ENCODE data around the gene PNMA1. TPM values are rescaled to one million over a fixed set of nuclear protein-coding genes. Genes with fewer than 3 reads are reported as not detected.

The PNMA1 gene
- total RNA-seq, 1 experiment from 2014 or later, result 16.7 TPM

GRCh38 chr14:73736842-73737241, 22.7 kb upstream of the PNMA1 start:
- H3K4me1 ChIP-seq (replicated peaks), result peaks cover 8% of the 10 kb centered on the region
- no peaks in the 10 kb centered on the region for H3K9me3 ChIP-seq (replicated peaks)
- H3K27ac ChIP-seq, result no peak overlapping the region
- no peak overlapping the region for H3K4me3 ChIP-seq
- no peaks in the 10 kb centered on the region for H3K27me3 ChIP-seq (replicated peaks)
- no peak for DNase-seq (ENCODE audit: low read depth in 1 of 2, low spot score in 2 of 2)
- H3K36me3 ChIP-seq, result peaks cover 61% of the 10 kb centered on the region

- H3K27ac ChIP-seq, result no peak overlapping the region
- peaks cover 74% of the 10 kb centered on the region for H3K36me3 ChIP-seq
- H3K4me1 ChIP-seq (replicated peaks), result peaks cover 8% of the 10 kb centered on the region; the same call in 1 of the 2 replicates
- no peak overlapping the region for H3K4me3 ChIP-seq
- H3K27me3 ChIP-seq (replicated peaks), result no peaks in the 10 kb centered on the region
- no peak for DNase-seq (ENCODE audit: low read depth in 1 of 2, low spot score in 2 of 2)
- H3K9me3 ChIP-seq (replicated peaks), result no peaks in the 10 kb centered on the region
Measured at GRCh38 chr14:73732006-73732405, 17.8 kb upstream of the PNMA1 start.

GRCh38 chr14:73731111-73731510, 16.9 kb upstream of the PNMA1 start:
- no peaks in the 10 kb centered on the region for H3K9me3 ChIP-seq (replicated peaks)
- no peak overlapping the region for H3K27ac ChIP-seq
- no peak overlapping the region for H3K4me3 ChIP-seq
- peaks cover 80% of the 10 kb centered on the region for H3K36me3 ChIP-seq
- no peak for DNase-seq (ENCODE audit: low read depth in 1 of 2, low spot score in 2 of 2)
- peaks cover 8% of the 10 kb centered on the region; the same call in 1 of the 2 replicates for H3K4me1 ChIP-seq (replicated peaks)
- H3K27me3 ChIP-seq (replicated peaks), result no peaks in the 10 kb centered on the region

GRCh38 chr14:73729556-73730265, 15.5 kb upstream of the PNMA1 start:
- Histone ChIP-seq H3K4me3 (no peak overlapping the region), H3K27me3 (replicated peaks) (no peaks in the 10 kb centered on the region), H3K4me1 (replicated peaks) (peaks cover 8% of the 10 kb centered on the region; the same call in 1 of the 2 replicates), H3K9me3 (replicated peaks) (no peaks in the 10 kb centered on the region), H3K36me3 (peaks cover 83% of the 10 kb centered on the region), H3K27ac (no peak overlapping the region)
- no peak for DNase-seq (ENCODE audit: low read depth in 1 of 2, low spot score in 2 of 2)

- peak; percentile 66 to 79 for DNase-seq (ENCODE audit: low read depth in 1 of 2, low spot score in 2 of 2)
- Histone ChIP-seq H3K36me3 (peaks cover 83% of the 10 kb centered on the region), H3K4me3 (no peak overlapping the region), H3K9me3 (replicated peaks) (no peaks in the 10 kb centered on the region), H3K27me3 (replicated peaks) (no peaks in the 10 kb centered on the region), H3K27ac (no peak overlapping the region), H3K4me1 (replicated peaks) (peaks cover 8% of the 10 kb centered on the region; the same call in 1 of the 2 replicates)
Measured at GRCh38 chr14:73728717-73729330, 14.6 kb upstream of the PNMA1 start.

GRCh38 chr14:73727166-73727565, 13.0 kb upstream of the PNMA1 start:
- no peaks in the 10 kb centered on the region for H3K27me3 ChIP-seq (replicated peaks)
- peaks cover 8% of the 10 kb centered on the region; the same call in 1 of the 2 replicates for H3K4me1 ChIP-seq (replicated peaks)
- H3K9me3 ChIP-seq (replicated peaks), result no peaks in the 10 kb centered on the region
- H3K4me3 ChIP-seq, result no peak overlapping the region
- no peak overlapping the region for H3K27ac ChIP-seq
- DNase-seq (ENCODE audit: low read depth in 1 of 2, low spot score in 2 of 2), result no peak
- H3K36me3 ChIP-seq, result peaks cover 95% of the 10 kb centered on the region

GRCh38 chr14:73726025-73726961, 12.1 kb upstream of the PNMA1 start:
- H3K4me3 ChIP-seq, result no peak overlapping the region
- H3K4me1 ChIP-seq (replicated peaks), result peaks cover 8% of the 10 kb centered on the region; the same call in 1 of the 2 replicates
- DNase-seq (ENCODE audit: low read depth in 1 of 2, low spot score in 2 of 2), result no peak
- no peak overlapping the region for H3K27ac ChIP-seq
- peaks cover 96% of the 10 kb centered on the region for H3K36me3 ChIP-seq
- H3K27me3 ChIP-seq (replicated peaks), result no peaks in the 10 kb centered on the region
- no peaks in the 10 kb centered on the region for H3K9me3 ChIP-seq (replicated peaks)

- peaks cover 96% of the 10 kb centered on the region for H3K36me3 ChIP-seq
Measured at GRCh38 chr14:73725116-73726024, 11.2 kb upstream of the PNMA1 start.

GRCh38 chr14:73724696-73725095, 10.5 kb upstream of the PNMA1 start:
- Histone ChIP-seq H3K4me3 (no peak overlapping the region), H3K36me3 (peaks cover 94% of the 10 kb centered on the region), H3K4me1 (replicated peaks) (peaks cover 8% of the 10 kb centered on the region; the same call in 1 of the 2 replicates), H3K27me3 (replicated peaks) (no peaks in the 10 kb centered on the region), H3K27ac (no peak overlapping the region), H3K9me3 (replicated peaks) (no peaks in the 10 kb centered on the region)
- DNase-seq (ENCODE audit: low read depth in 1 of 2, low spot score in 2 of 2), result no peak

More at GRCh38 chr14:73725116-73726024, 11.2 kb upstream of the PNMA1 start:
- Histone ChIP-seq H3K9me3 (replicated peaks) (no peaks in the 10 kb centered on the region), H3K4me1 (replicated peaks) (peaks cover 8% of the 10 kb centered on the region; the same call in 1 of the 2 replicates), H3K27me3 (replicated peaks) (no peaks in the 10 kb centered on the region), H3K4me3 (no peak overlapping the region), H3K27ac (no peak overlapping the region)
- no peak for DNase-seq (ENCODE audit: low read depth in 1 of 2, low spot score in 2 of 2)

- H3K27ac ChIP-seq, result no peak overlapping the region
- no peak for DNase-seq (ENCODE audit: low read depth in 1 of 2, low spot score in 2 of 2)
- no peaks in the 10 kb centered on the region for H3K9me3 ChIP-seq (replicated peaks)
- no peak overlapping the region for H3K4me3 ChIP-seq
- H3K27me3 ChIP-seq (replicated peaks), result no peaks in the 10 kb centered on the region
- peaks cover 7% of the 10 kb centered on the region; the same call in 1 of the 2 replicates for H3K4me1 ChIP-seq (replicated peaks)
- peaks cover 92% of the 10 kb centered on the region for H3K36me3 ChIP-seq
Measured at GRCh38 chr14:73723797-73724661, 9.8 kb upstream of the PNMA1 start.

GRCh38 chr14:73723406-73723796, 9.2 kb upstream of the PNMA1 start:
- no peak overlapping the region for H3K27ac ChIP-seq
- H3K4me3 ChIP-seq, result no peak overlapping the region
- peaks cover 1% of the 10 kb centered on the region; the same call in 1 of the 2 replicates for H3K4me1 ChIP-seq (replicated peaks)
- H3K9me3 ChIP-seq (replicated peaks), result no peaks in the 10 kb centered on the region
- H3K36me3 ChIP-seq, result peaks cover 91% of the 10 kb centered on the region
- no peaks in the 10 kb centered on the region for H3K27me3 ChIP-seq (replicated peaks)
- DNase-seq (ENCODE audit: low read depth in 1 of 2, low spot score in 2 of 2), result no peak

- DNase-seq (ENCODE audit: low read depth in 1 of 2, low spot score in 2 of 2), result no peak
- peaks cover 91% of the 10 kb centered on the region for H3K36me3 ChIP-seq
- no peaks in the 10 kb centered on the region for H3K27me3 ChIP-seq (replicated peaks)
- H3K9me3 ChIP-seq (replicated peaks), result no peaks in the 10 kb centered on the region
- no peaks in the 10 kb centered on the region for H3K4me1 ChIP-seq (replicated peaks)
- H3K4me3 ChIP-seq, result no peak overlapping the region
- no peak overlapping the region for H3K27ac ChIP-seq
Measured at GRCh38 chr14:73722581-73722980, 8.4 kb upstream of the PNMA1 start.

Measured in SJSA1 (cell line).